HG03103 (cell line): ENCODE results near the gene MYO5B.

Experiments used
- ATAC-seq: cut with Tn5 transposase; IDR thresholded peaks from one replicate; pipeline ENCODE4 v1.9.1; 2021; ENCODE audit warnings: low read depth; ENCODE audit not compliant: unreplicated experiment

MYO5B gene

DNA sequence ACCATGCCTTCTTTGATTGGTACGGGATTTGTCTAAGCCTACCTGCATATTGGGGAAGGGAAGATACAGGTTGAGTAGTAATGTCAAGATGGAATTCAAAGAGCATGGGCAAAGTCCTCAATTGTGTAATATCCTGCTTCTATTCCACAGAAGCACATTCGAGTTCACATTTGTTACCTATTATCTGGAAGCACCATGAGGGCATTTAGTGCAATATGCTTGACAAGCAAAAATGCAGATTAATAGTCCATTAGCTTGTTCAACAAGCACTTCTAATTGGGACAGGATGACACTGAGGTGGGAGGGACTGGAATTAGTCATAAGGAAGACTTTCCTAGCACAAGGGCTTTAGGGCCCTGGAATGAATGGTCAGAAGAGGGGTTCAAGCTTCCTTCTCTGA, 40.5 kb downstream of the MYO5B start:
- ATAC-seq, result no peak

DNA sequence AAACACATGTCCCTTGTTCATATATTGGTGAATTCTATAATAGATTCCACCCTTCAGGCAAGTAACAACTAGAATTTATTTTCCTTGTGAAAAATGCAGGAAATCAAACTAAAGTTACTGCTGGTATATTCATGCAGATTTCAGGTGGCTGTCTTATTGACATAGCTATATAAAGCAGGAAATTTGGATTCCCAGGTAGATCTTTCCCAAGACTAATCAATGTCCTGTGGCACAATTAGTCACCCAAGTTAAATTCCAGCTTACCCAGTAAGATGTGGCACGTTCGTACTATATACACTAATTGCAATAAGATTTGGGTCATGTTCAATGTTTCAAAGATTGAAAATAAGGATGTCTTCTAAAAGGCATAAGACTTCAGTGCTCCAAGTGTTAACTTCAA, 42.0 kb downstream of the MYO5B start:
- ATAC-seq, result no peak

DNA sequence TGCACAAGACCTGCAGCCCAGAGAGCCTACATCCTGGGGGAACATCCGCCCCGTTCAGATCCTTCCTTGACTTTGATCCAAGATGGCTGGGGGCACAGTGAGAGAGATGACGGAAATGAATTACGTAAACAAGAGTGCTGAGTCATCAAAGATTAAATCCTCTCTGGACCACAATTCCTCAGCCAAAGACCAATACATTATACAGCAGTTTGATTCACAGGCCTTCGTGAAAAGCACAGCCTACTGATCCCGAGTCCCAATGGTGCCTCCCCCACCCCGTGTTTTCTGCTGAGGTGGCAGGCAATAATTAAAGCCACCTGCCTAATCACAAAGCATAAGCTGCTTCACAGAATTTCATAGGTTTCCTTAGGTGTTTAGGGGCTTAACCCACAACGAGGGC, 43.0 kb downstream of the MYO5B start:
- ATAC-seq, result no peak

DNA sequence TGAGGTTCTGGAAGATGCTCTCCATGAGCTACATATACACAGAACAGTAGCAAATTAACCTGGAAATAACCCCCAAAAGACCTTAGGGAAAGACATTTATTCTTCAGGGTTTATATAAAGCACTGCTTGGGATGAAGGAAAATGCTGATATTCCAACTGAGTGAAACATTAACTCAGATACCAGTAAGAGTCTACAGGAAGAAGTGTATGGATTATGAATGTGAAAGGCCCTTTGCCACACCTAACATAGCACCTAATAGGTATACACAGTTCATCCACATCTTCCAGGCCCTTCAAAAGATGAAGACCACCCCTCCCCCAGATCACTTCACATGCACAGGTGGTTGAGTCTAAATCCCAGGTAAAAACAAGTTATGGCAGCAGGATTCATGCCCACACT, 50.4 kb downstream of the MYO5B start:
- no peak for ATAC-seq

DNA sequence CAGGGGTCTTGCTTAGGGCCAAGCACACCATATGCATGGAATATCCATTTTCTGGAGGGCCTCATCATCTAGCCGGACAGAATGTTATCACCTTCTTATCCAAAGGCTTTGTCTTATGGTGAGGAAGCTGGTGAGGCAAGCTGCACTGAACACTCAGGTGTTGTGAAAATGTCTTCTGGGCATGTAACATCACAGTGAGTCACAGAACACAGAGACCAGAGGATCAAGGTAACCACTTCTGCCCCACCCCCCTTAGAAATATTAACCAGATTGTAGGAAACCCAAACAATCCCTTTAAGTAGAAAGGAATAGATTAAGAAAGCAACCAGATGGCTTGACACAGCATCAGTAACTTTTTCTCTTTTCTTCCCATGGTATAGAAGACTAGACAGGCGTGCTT, 51.1 kb downstream of the MYO5B start:
- no peak for ATAC-seq

DNA sequence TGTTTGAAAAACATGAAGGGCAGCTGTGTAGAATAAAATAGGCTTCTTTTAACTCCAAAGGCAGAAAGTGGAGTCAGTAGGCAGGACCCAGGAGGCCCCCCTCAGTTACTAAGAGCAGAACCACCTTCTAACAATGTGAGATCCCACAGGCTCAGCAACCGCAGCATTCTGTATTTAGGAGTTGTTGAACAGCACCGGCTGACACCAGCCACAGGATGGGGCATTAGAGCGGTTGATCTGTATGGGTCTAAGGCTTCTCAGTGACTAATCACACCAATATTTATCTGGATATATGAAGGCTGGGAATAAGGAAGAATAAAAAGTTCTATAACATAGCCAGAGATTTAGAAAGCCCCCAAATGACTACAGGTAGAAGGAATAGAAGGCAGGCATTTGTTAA, 51.7 kb downstream of the MYO5B start:
- no peak for ATAC-seq

DNA sequence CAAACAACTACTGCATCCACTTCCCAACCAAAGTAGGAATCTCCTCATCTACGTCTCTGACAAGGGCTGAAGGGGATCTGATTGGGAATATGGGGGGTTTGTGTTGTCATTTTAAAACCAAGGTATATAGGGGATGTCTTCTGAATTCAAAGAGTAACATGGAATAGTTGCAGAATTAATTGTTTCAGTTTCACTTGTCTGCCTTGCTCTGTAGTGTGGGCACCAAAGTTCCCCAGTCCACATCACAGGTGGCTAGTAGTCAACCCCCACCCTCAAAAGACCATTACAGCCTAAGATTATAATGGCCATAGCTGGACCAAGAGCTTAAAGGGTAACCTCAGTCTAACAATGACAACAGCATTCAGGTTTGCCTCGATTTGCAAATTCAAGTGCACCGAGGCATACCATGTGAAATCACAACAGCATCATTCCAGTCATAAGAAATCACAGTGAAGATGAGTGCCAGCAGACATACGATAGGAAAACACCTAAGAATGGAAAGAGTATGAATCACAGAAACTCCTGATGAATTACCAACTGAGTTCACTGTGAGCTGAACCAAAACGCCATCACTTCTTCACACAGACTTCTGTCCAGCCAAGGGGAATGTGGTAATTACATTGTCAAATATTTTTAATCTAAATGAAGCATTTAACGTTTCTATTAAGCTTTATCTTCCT, 52.4 kb downstream of the MYO5B start:
- no peak for ATAC-seq

DNA sequence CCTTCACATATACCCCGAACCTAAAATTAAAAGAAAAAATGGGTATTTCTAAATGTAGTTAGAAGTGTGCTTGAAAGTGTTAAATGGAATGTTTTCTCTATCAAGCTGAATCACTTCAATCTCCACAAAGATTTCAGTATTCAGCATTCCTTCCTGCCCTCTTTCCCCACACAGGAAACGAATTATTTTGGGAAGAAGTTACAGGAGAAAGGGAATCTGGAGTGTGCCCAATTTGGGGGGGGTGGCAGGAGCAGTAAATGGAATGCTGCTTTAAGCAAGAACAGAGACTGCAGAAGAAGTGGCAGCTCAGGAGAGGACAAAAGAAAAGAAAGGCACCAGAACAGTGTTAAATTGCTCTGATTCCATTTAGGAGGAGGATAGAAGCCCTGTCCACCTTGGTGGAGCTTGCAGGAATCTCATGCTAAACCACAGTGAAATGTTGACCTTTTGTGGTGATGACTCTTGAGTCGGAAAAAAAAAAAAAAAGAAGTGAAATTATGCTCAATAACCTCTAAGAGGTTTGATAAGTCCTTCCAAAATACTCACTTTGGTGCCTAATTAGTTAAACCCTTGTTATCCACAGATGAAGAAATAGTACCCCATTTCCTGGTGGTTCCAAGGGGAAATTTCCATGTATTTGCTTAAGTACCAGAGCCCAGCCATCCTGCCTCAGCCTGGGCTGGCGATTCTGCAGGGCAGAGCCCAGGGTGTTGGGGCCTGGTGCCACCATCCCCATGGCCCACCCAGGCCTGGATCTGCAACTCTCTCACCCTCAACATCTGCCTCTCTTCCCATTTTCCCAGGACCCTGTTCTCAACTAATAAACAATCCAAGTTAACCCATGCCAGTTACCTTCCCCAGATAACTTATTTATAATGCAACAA, 56.5 kb downstream of the MYO5B start:
- ATAC-seq, result no peak

DNA sequence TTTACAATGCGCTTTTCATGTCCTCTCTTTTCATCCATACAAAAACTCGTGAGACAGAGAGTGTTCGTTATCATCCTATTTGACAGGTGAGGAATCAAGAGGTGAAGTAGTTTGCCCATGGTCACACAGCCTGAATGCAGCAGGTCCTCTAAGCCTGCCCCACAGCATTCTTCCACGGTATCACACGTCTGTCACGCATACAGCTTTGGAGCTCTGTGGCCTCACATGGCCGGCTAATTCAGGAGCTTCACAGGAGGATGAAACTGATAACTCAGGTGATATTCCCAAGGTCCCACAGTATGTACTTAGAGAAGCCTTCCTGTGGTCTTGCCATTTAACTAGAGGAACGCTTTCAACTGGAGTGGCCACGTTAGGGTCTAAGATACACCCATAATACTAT, 59.0 kb downstream of the MYO5B start:
- no peak for ATAC-seq

DNA sequence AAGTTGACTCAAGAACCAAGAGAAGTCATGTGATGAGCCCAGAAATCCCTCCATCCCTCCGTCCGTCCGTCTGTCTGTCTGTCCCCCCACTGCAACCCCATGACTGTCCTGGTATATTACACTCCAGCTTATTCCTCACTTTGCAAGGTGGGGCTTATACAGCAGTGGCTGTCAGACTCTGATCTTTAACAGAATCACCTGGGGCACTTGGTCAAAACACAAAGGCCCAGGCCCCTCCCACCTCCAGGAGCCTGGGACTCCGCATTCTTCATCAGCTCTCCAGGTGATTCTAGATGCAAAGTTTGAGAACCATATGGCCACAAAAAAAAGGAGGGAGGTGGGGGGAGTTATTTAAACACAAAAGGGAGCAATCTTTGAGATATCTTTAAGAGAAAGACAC, 61.4 kb downstream of the MYO5B start:
- ATAC-seq, result no peak

DNA sequence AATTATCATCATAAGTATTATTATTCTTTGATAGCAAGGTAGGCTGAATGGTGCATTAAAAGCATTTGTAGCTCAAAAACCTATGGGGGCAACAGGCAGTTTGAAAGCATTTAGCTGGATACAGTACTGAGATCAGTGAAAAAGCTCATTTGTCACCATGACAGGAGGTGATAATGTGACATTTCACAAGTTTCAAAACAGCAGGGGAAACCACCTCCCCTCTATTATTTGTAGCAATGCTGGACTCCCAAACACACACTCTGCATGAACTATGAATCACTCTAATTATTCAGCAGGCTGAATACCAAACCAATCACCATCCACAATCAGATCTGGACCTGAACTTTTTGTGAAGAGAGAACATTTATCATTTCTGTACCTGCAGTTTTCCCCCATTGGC, 63.4 kb downstream of the MYO5B start:
- no peak for ATAC-seq

DNA sequence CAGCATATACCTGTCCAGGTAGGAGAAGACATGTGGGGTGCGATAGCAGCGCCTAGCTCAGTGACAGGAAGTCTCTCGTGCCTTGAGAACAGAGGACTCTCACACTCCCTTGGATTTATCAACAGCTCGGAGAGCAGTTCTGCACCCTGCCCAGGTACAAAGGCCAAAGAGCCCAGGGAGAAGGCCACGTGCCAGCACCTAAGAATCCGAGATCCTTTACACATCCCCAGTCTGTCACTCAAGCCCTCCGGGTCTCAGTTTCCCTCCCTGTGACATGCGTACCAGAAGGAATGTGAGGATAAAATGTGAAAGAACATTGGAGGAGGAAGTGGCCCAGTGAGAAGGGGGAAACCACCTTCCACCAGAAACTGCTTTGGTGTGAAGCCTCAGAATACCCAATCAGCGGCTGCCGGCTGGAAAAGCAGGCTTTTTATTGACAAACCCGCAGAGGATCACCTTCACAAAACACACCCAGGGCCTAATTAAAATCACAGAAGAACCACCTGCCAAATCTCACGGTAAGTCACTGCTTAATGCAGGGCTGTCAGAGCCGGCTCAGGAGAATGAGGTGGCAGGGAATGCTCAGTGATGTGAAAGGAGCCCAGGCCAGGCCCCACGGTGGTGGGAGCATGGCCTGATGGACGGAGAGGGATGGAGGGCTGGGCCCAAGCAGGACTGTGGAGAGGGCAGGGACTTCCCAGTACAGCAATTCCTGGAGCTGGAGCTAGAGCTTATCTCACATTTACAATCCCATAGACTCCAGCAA, 66.3 kb downstream of the MYO5B start:
- no peak for ATAC-seq

DNA sequence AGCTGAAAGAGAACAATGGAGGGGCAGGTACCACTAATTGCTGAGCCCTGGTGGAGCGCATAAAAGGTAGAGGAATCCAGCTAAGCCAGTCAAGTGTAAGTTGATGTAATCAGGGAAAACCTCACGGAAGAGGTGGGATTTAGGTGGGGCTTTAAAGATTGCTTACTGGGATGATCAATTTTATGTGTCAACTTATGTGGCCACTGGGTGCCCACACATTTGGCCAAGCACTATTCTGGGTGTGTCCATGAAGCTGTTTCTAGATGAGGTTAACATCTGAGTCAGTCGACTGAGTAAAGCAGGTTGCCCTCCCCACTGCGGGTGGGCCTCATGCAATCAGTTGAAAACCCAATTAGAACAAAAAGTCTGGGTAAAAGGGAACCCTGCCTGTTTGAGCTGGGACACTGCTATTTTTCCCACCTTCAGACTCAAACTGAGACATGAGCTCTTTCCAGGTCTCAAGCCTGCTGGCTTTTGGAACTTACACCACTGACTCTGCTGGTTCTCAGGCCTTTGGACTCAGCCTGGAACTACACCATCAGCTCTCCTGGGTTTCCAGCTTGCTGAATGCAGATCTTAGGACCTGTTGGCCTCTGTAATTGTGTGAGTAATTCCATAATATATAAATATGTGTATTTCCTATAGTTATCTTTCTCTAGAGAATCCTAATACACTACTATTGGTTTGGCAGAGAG, 67.3 kb downstream of the MYO5B start:
- no peak for ATAC-seq

DNA sequence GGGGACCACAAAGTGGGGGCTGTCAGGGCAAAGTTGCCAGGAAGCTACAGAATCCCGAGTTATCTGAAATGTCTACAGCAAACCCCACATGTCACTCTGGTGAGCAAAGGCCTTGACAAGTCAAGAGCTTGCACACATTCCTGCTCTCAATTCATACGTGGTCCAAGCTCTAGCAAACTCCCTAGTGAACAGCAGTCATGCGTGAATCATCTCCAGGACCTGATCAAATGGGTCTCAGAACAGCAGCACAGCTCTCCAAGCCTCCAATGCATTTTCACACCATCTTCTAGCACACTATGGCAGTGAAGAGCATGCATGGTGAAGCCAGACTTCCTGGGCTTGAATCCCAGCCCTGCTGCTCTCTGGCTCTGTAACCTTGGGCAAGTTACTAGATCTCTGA, 68.5 kb downstream of the MYO5B start:
- ATAC-seq, result no peak

DNA sequence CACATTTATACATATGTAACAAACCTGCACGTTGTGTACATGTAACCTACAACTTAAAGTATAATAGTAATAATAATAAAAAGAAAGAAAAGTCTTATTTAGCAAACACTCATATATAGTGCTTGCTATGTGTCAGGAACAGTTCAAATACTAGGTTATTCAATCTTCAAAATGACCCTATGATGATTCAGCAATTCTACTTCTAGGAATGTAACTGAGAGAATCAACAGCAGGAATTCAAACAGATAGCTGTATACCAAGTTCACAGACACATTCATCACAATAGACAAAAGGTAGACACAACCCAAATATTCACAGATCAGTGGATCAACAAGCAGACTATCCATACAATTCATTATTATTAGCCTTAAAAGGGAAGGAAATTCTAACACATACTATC, 69.5 kb downstream of the MYO5B start:
- no peak for ATAC-seq

DNA sequence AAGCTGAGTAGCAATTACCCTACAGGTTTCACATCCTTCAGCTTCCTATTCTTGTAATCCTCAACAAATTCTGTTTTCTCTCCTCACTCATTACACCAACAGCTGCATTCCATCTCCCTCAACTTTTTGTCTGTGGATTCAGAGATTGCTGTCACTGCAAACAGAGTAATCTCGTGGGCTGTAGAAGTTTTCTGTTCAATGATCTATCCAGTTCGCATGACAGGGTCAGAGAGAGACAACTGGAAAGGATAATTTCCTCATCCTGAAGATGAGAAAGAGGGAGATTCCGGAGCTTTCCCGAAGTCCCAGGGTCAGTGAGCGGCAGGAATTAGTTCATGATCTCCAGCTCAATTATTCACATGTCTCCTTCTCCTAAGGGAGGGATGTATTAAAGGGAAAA, 75.7 kb downstream of the MYO5B start:
- ATAC-seq, result no peak

DNA sequence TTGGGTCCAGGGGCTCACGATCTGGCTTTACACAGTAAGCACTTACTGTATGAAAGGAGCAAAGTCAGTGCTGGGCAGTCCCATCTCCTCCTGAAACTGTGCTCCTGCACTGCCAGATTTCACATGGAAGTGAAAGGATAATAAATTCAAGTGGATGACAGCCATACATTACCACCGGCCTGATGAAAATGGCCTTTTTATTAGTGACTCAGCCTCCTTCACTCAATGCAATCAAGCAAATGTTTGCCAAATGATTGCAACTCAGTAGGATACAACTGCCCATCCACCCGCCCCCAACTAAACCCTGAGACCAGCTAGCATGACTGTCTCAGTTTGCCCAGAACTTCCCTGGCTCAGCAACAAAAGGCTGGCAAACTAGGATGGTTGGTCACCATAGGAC, 77.1 kb downstream of the MYO5B start:
- ATAC-seq, result no peak

DNA sequence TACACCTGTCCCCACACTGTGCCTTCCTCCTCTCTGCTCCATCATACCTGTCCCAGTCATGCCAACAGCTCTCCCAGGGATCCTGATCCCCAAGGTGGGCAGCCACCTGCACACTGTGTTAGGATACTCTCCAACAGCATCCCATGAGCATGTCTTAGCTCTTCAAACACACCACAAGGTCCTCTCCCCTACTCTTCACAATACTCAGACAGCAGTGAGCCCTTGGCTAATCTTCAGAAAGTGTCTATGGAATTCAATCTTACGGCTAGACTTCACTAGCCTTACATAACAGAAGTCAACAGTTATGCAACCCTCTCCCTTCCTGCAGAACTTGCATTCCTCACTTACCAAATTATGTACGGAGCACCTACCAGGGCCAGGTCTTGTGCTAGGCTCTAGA, 79.9 kb downstream of the MYO5B start:
- ATAC-seq, result no peak

DNA sequence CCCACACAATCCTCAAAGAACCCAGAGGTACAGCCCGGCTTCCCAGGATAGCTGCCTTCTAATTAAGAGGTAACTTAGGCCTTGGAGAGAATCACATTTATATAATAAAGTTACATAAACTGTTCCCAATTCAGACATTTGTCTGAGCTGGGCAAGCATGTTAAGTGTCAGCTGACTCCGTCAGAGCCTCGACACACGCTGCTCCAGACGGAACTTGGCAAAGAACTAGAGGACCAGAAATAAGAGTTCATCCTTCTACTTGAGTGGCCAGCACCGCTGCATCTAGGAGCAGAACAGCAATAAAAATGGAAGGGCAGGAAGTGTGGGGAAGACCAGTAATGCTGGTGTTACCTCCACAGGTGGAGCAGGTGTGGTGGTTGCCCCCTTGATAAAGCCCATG, 80.5 kb downstream of the MYO5B start:
- ATAC-seq, result no peak

DNA sequence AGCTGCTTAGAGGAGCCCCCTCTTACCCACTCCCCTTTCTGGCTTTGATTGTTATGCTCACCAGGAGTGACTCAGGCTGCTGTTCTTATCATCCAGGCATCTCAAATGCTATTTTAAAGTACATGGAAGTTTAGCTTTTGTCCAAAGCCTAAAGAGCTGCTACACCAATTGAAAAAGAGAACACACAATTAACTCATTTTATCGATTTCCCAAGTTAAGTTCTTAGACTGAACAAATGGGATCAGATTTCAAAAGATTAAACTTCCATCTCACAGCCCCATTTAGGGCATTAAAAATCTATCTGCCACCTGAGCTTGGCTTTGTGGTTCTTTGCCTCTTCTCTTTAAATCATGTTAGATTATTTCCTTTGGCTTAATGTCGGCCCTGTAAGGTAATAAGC, 81.2 kb downstream of the MYO5B start:
- no peak for ATAC-seq

DNA sequence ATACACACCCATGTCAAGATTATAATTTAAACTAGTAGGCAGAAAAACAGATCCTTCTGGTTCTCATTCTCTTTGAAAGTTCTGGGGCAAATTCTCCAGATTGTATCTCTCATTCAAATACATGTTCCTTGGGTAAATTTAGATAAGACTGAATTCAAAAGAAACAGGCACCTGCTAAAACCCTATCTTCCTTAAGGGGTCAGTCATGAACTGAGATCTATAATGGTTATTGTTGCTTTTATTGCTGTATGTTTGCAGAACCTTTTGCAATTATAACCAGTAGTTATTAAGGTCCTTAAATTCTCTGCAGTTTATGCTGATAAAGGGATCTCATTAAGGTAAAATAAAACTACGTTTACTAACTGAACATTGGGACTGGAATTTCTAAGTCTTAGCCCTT, 83.5 kb downstream of the MYO5B start:
- ATAC-seq, result no peak
